T1000 (cell line): ENCODE data around the gene VEGFB.
A peak's percentile ranks its signal among the peaks of the same experiment; 100 is the strongest.

Source experiments
- DNase-seq: peaks from one replicate; lab custom pipeline; 2025; ENCODE audit warnings: mixed read lengths; lab: John Stamatoyannopoulos, UW

VEGFB gene

DNA sequence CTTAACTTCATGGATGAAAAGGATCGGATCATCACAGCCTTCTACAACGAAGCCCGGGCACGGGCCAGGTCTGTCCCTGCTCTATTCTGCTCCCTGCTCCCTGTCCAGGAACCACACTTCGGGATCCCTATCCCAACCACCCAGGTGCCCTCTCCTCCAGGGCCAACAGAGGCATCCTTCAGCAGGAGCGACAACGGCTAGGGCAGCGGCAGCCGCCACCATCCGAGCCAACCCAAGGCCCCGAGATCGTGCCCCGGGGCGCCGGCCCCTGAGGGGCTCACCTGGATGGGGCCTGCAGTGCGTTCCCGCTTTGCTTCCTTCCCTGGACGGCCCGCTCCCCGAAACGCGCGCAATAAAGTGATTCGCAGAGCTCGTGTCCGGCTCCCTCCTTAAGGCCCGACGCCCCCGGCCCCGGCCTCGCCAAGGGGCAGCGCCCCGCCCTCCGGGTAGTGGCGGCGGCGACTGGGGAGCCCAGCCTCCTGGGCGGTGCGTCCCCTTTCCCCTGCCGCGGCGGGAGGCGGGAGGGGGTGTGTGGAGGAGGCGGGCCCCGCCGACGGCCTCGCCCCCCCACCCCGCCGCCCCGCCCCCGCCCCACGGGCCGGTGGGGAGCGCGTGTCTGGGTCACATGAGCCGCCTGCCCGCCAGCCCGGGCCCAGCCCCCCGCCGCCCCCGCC, at the start of gene VEGFB:
VEGFB (plus strand) TSS at position 672 of the 674 bp plus-strand sequence. CDS start 250 bp downstream, outside the sequence.
- DNase-seq: peak; percentile 27

DNA sequence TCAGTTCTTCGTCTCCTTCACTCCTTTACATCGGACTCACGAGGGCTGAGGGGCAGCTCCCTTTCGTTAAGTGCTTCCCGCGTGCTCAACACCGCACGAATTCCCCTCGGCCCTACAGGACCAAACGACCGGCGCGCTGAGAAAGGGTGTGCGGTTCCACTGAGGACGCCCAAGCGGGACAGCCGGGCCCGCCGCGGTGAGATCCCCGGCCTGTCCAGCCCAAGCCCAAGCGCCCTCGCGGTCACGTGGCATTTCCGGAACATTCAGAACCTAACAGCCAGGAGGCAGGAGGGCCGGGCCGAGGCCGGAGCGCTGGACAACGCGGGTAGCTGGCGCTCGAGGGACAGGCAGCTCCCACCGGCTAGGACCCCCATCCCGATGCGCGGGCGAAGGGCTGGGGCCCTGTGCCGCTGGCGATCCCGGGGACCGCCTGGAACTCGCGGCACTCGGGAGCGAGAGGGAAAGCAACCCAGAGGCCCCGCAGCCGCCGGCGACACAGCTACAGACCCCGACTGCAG, 49.1 kb upstream of the VEGFB start:
- no peak for DNase-seq

GRCh38 chr11:64185693-64186491, 48.5 kb upstream of the VEGFB start, which contains the start of gene STIP1:
TSS of gene STIP1 (plus strand) at chr11:64186171. CDS start at chr11:64186262, 91 bp downstream.
- peak; percentile 99 for DNase-seq

DNA sequence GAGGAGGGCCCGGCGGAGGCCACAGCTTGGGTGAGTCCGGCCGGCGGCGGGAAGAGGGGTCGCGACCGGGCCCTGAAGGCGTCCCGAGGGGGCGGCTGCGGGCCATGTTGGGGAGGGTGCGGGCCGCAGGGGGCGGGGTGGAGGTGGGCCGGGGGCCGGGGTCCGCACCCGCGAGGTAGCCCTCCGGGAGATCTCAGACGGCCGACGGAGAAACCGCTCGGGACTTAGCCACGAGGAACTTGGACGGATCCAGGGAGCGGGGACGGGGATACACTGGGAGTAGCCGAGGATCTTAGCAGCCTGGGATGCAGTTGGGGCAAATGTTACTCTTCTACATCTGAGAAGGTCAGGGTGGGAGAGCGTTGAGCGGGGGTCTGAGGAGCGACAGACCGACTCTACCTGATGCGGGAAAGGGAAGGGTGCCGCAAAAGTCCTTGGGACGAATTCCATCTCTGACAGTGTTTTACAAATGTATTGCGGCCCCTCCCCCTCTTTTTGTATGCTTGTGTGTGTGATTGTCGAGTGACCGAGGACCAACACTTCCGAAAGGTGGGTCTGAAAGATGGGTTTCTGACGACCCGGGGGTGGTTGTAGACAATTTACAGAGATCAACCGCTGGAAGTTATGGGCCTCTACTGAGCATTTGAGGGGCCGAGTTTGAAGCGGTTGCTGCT, 47.8 kb upstream of the VEGFB start:
- DNase-seq: no peak

DNA sequence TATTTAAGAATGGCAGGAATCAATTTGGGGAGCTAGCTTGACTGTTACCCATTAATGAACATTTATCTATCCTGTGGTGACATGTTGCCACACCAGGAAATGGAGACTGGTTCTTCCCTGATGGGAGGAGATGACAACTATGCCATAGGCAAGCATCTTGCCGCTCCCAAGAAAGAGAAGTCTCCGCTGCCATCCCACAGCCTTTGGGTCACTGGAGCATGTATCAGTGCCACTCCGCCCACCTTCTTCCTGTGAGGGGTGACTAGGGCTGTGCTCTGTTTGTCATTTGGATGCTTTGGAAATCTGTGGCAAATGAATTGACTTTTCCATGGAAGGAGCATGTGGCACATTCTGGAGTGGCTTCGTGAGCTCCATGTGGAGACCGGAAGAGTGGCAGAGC, 42.0 kb upstream of the VEGFB start:
- no peak for DNase-seq

DNA sequence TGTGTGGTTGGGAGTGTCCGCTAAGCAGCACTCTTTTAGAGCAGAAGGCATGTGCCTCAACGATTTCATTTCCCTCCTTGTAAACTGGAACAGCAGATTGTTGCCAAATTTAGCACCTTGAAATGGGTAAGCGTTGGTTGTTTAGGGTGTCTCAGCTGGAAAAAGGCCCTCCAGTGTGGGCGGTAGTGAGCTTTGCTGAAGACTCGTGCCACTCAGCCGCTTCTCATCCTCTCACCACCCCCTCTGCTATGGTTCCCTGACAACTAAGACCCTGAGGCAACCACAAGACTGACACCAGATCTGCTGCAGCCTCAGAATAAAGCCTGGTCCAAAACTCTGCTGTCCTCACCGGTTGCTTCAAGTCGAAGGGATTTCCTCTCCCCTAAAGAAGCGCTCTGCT, 37.8 kb upstream of the VEGFB start:
- DNase-seq: no peak

DNA sequence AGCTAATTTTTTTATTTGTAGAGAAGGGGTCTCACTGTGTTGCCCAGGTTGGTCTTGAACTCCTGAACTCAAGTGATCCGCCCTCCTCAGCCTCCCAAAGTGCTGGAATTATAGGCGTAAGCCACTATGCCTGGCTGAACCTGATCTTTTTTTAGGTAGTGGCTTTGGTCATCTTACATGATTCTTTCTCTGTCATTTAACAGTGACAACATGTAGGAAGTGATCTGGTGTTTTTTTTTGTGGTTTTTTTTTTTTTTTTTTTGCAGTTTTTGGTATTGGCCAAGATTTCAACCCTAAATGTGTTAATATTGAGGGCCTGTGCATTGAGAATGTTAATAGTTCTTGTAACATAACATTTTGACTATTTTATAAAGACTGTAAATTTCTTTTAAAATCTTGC, 35.9 kb upstream of the VEGFB start:
- no peak for DNase-seq

GRCh38 chr11:64201543-64201942, 32.8 kb upstream of the VEGFB start:
- no peak for DNase-seq

- no peak for DNase-seq
These were observed 31.4 kb upstream of the VEGFB start for GRCh38 chr11:64202992-64203391.

DNA sequence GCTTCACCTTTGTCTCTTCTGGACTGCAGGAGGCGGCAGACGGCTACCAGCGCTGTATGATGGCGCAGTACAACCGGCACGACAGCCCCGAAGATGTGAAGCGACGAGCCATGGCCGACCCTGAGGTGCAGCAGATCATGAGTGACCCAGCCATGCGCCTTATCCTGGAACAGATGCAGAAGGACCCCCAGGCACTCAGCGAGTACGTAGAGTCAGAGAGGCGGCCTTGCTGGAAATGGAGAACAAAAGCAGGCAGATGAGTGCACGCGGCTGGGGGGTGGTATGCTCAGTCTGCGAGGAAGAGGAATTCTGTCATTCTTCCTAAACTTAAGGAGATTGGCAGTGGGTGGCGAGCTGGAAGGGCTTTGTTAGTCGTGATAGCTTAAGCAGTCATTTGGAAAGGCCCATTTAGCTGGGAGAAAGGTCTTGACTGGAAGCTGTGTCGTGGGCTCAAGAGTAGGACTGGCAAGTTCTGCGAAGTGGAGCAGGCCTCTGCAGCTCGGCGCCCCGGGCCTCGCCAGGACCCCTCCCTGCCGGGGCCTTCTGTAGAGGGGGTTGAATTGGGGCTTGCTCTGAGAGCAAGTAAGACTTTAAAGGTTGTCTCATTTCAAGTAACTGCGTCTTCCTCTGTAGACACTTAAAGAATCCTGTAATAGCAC, 30.8 kb upstream of the VEGFB start:
- no peak for DNase-seq

DNA sequence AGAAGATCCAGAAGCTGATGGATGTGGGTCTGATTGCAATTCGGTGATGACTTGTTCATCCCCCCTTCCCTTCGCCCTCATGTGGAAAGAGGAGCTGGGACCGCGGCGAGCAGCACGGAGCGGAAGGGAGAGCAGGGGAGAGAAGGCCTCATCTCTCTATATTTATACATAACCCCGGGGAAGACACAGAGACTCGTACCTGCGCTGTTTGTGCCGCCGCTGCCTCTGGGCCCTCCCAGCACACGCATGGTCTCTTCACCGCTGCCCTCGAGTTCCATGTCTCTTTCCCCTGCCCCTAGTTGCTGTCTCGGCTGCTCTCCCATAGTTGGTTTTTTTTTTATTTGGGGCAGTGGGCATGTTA, 30.3 kb upstream of the VEGFB start:
- DNase-seq: no peak

DNA sequence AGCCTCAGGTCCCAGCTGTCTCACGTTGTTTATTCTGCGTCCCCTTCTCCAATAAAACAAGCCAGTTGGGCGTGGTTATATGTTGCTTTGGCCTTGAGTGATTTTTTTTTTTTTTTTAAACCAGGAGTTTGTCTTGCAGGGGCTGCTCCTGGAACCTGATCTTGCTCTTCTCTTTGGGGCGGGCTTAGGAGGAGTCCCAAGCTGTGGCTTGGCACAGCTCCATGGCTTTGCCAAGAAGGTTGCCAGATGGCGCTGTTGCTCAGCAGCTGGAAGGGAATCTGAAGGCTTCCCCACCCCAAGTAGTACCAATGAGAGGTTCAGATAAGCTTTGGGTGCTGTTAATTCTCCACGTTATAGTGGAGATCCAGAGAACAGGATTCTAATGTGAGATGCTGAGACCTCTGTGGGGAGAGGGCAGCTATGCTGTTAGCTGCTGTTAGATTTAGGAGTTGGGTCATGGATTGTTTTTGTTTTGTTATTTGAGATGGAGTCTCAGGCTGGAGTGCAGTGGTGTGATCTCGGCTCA, 29.9 kb upstream of the VEGFB start:
- peak; percentile 82 for DNase-seq

DNA sequence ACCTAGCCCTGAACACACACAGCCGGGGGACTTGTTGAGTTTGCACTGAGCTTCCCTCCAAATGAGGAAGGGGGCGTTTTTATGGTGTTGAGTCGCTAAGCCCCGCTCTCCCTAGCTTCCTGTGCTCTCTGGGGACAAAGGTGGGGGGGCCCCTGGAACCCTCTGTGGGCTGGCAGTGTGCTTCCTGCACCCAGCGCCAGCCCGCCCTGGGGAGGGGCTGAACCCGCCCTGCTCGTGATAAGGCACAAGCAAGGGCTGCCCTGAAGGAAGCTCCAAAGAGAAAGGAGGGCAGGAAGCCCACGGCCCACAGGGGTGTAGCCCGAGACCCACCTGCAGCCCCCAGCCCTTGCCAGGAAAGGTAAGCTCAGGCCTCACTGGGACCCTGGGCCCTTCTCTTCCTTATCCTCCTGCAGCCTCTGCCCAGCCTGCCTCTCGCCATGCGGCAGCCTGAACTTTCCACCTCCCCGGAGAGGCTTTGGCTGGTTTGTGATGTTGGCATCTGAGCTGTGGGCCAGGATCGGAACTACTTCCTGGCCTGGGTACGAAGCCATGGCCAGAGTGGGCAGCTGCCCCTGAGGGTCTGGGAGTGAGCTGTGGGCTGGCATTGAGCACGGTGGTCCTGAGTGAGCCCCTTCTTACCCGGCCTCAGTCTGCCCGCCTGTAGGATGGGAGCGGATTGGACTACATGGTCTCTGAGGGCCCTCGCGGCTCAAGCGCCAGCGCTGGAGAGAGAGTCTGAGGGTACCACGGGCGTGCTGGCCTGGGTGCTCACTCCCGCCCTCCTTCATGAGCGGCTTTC, 27.7 kb upstream of the VEGFB start, which contains the start of gene FERMT3:
FERMT3 (plus strand) TSS at position 265 of the 799 bp plus-strand sequence. CDS start 644 bp downstream, outside the sequence.
- no peak for DNase-seq

- peak; percentile 65 for DNase-seq
These were observed 26.9 kb upstream of the VEGFB start for GRCh38 chr11:64207256-64208085.

GRCh38 chr11:64208086-64208795, 26.1 kb upstream of the VEGFB start:
- DNase-seq: no peak

- DNase-seq: no peak
These were observed 25.4 kb upstream of the VEGFB start for GRCh38 chr11:64208796-64209562.

- no peak for DNase-seq
These were observed 24.9 kb upstream of the VEGFB start for GRCh38 chr11:64209563-64209843.

DNA sequence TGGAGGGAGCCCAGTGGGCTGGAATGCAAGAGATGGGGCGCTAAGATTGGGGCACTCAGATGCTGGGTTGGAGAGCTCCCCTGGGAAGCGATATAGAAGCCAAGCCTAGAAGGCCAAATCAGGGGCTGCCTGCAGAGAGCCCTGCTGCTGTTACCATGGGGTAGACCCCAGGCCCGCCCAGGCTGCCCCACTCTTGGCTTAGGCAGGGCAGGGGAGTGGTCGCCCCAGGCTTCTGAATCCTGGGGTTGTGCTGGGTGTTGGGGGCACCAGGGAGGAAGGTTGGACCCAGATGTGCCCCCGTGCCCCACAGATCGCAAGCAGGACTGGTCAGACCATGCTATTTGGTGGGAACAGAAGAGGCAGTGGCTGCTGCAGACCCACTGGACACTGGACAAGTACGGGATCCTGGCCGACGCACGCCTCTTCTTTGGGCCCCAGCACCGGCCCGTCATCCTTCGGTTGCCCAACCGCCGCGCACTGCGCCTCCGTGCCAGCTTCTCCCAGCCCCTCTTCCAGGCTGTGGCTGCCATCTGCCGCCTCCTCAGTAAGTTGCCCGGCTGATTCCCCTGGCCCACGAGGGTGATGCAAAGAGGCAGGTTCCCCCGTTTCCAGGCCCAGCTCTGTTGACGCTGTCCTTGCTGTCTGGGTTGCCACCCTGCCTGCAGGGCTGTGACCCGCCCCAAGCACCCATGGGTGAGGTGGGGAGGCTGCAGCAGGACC, 23.9 kb upstream of the VEGFB start:
- DNase-seq: no peak
